ENCODE measurements around the gene SAC3D1. TPM values are rescaled to one million over a fixed set of nuclear protein-coding genes. Genes with fewer than 3 reads are reported as not detected.

The SAC3D1 gene
- total RNA-seq = 5.2 TPM

DNA sequence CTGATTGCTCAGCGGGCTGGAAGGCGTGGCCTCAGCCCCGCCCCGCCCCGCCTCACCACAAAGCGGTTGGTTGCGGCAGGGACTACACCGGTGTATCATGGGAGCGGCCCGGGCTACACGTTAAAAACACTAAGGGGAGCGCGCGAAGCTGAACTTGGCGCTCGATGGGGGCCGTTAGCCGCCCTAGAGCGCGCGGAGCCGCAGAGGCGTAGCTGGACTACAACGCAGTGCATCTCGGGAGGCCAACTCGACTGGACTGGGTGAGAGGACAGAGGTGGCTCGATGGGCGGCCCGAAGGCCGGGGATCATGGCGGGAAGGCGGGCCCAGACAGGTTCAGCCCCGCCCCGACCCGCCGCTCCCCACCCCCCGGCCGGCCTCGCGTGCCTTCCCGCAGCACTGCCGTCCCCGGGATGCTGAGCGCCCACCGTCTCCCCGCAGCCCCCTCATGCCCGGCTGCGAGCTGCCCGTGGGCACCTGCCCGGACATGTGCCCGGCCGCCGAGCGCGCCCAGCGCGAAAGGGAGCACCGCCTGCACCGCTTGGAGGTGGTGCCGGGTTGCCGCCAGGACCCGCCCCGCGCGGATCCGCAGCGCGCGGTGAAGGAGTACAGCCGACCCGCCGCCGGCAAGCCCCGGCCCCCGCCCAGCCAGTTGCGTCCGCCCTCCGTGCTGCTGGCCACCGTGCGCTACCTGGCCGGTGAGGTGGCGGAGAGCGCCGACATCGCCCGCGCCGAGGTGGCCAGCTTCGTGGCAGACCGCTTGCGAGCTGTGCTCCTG lies at the start of gene SAC3D1:
TSS of gene SAC3D1 (plus strand) at position 364 of the 776 bp plus-strand sequence. CDS start at position 447, 83 bp downstream.
- peaks cover 12 to 24% (median 18%) of the 10 kb centered on the region in 3 donors for H3K4me1 ChIP-seq (ENCODE audit: control insufficient read depth in 3 of 3, insufficient read depth in 3 of 3, low read length in 3 of 3)
- peak within 1 kb of the TSS; percentile 77 to 87 (median 81) for H3K9ac ChIP-seq (ENCODE audit: low read depth in 1 of 3, low read length in 3 of 3)
- H3K27me3 ChIP-seq (ENCODE audit: control insufficient read depth in 3 of 3, insufficient read depth in 3 of 3, low read length in 3 of 3) = no peaks in the 10 kb centered on the region
- no peaks in the 10 kb centered on the region for H3K9me3 ChIP-seq (ENCODE audit: control insufficient read depth in 3 of 3, low read length in 3 of 3)
- H3K36me3 ChIP-seq (ENCODE audit: control insufficient read depth in 3 of 3, insufficient read depth in 3 of 3, low read length in 3 of 3) = peaks cover 31 to 33% (median 32%) of the 10 kb centered on the region in 3 donors
- peak within 1 kb of the TSS; percentile 90 for H3K27ac ChIP-seq (ENCODE audit: low read depth, low read length)
- peak within 1 kb of the TSS; percentile 76 to 85 (median 82) for H3K4me3 ChIP-seq (ENCODE audit: low read length in 3 of 3)

DNA sequence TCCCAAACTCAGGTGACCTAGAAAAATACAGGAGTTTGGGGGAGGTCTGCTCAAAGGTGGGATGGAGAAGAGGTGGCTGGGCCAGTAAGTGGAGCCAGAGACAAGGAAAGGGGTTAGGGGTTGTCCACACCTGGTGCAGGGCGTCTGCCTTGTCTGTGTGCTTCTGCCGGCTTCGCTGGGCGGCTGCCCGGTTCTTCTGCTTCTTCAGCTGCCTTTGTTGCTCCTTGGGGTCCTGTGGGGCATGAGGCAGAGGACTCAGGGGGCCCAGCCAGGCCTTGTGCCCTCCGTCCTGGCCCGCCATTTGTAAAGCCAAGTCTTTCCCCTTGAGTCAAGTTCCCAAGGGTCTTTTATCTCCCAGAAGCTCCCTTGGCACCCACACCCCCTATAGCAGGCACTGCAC lies 46.7 kb upstream of the SAC3D1 start:
- H3K27ac ChIP-seq (ENCODE audit: low read depth, low read length) = no peak overlapping the region
- peaks cover 0 to 2% (median 0%) of the 10 kb centered on the region in 3 donors for H3K36me3 ChIP-seq (ENCODE audit: control insufficient read depth in 3 of 3, insufficient read depth in 3 of 3, low read length in 3 of 3)
- H3K9ac ChIP-seq (ENCODE audit: low read depth in 1 of 3, low read length in 3 of 3) = no peak overlapping the region
- peaks cover 22 to 30% (median 23%) of the 10 kb centered on the region in 3 donors for H3K4me1 ChIP-seq (ENCODE audit: control insufficient read depth in 3 of 3, insufficient read depth in 3 of 3, low read length in 3 of 3)
- H3K4me3 ChIP-seq (ENCODE audit: low read length in 3 of 3) = no peak overlapping the region
- H3K27me3 ChIP-seq (ENCODE audit: control insufficient read depth in 3 of 3, insufficient read depth in 3 of 3, low read length in 3 of 3) = no peaks in the 10 kb centered on the region
- no peaks in the 10 kb centered on the region for H3K9me3 ChIP-seq (ENCODE audit: control insufficient read depth in 3 of 3, low read length in 3 of 3)

DNA sequence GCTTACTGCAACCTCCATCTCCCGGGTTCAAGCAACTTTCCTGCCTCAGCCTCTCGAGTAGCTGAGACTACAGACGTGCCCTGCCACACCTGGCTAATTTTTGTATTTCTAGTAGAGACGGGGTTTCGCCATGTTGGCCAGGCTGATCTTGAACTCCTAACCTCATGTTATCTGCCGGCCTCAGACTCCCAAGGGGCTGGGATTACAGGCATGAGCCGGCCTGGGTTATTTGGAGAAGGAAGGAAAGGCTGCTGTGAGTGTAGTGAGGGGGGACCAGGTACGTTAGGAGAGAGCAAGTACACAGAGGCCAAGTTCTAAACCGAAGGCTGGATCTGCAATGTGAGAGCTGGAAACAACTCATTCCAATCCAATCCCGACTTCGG lies 44.7 kb upstream of the SAC3D1 start:
- peaks cover 11 to 19% (median 15%) of the 10 kb centered on the region in 3 donors for H3K4me1 ChIP-seq (ENCODE audit: control insufficient read depth in 3 of 3, insufficient read depth in 3 of 3, low read length in 3 of 3)
- H3K36me3 ChIP-seq (ENCODE audit: control insufficient read depth in 3 of 3, insufficient read depth in 3 of 3, low read length in 3 of 3) = peaks cover 0 to 2% (median 0%) of the 10 kb centered on the region in 3 donors
- H3K9ac ChIP-seq (ENCODE audit: low read depth in 1 of 3, low read length in 3 of 3) = peak overlapping the region; percentile 78 to 84 (median 80)
- no peaks in the 10 kb centered on the region for H3K27me3 ChIP-seq (ENCODE audit: control insufficient read depth in 3 of 3, insufficient read depth in 3 of 3, low read length in 3 of 3)
- H3K9me3 ChIP-seq (ENCODE audit: control insufficient read depth in 3 of 3, low read length in 3 of 3) = no peaks in the 10 kb centered on the region
- peak overlapping the region; percentile 68 for H3K27ac ChIP-seq (ENCODE audit: low read depth, low read length)
- H3K4me3 ChIP-seq (ENCODE audit: low read length in 3 of 3) = peak overlapping the region; percentile 82 to 86 (median 85)

GRCh38 chr11:64996710-64997380 lies 44.2 kb upstream of the SAC3D1 start, which contains the start of gene BATF2:
Gene BATF2, minus strand, starts transcription at chr11:64996971. Its CDS starts 57 bp downstream, at chr11:64996914.
- peaks cover 11 to 19% (median 15%) of the 10 kb centered on the region in 3 donors for H3K4me1 ChIP-seq (ENCODE audit: control insufficient read depth in 3 of 3, insufficient read depth in 3 of 3, low read length in 3 of 3)
- H3K36me3 ChIP-seq (ENCODE audit: control insufficient read depth in 3 of 3, insufficient read depth in 3 of 3, low read length in 3 of 3) = peaks cover 0 to 2% (median 0%) of the 10 kb centered on the region in 3 donors
- H3K9ac ChIP-seq (ENCODE audit: low read depth in 1 of 3, low read length in 3 of 3) = peak within 1 kb of the TSS; percentile 78 to 84 (median 80)

DNA sequence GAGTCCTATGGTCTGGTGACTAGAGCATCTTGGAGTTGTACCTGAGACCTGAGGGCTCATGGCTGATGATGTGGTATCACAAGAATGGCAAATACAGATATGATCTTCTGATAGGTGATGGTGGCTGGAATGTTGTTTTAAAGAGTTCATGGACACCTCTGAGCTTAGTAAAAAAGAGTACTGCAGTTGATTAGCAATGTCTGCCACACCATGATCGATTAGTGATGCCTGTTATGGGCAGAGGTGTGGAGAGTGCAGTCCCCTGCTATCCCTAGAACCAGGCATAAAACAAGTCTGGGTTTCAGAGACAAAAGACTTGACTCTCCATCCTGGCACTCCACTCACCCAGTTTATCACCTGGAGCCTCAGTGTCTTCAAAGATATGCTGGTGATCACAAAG lies 42.9 kb upstream of the SAC3D1 start:
- Histone ChIP-seq H3K27ac (ENCODE audit: low read depth, low read length) (no peak overlapping the region), H3K27me3 (ENCODE audit: control insufficient read depth in 3 of 3, insufficient read depth in 3 of 3, low read length in 3 of 3) (no peaks in the 10 kb centered on the region), H3K9me3 (ENCODE audit: control insufficient read depth in 3 of 3, low read length in 3 of 3) (no peaks in the 10 kb centered on the region), H3K4me3 (ENCODE audit: low read length in 3 of 3) (no peak overlapping the region), H3K4me1 (ENCODE audit: control insufficient read depth in 3 of 3, insufficient read depth in 3 of 3, low read length in 3 of 3) (peaks cover 11 to 19% (median 15%) of the 10 kb centered on the region in 3 donors), H3K9ac (ENCODE audit: low read depth in 1 of 3, low read length in 3 of 3) (no peak overlapping the region), H3K36me3 (ENCODE audit: control insufficient read depth in 3 of 3, insufficient read depth in 3 of 3, low read length in 3 of 3) (peaks cover 0 to 2% (median 0%) of the 10 kb centered on the region in 3 donors)

More at GRCh38 chr11:64996710-64997380, 44.2 kb upstream of the SAC3D1 start, which contains the start of gene BATF2:
- Histone ChIP-seq H3K4me3 (ENCODE audit: low read length in 3 of 3) (peak within 1 kb of the TSS; percentile 82 to 86 (median 85)), H3K9me3 (ENCODE audit: control insufficient read depth in 3 of 3, low read length in 3 of 3) (no peaks in the 10 kb centered on the region), H3K27me3 (ENCODE audit: control insufficient read depth in 3 of 3, insufficient read depth in 3 of 3, low read length in 3 of 3) (no peaks in the 10 kb centered on the region), H3K27ac (ENCODE audit: low read depth, low read length) (peak within 1 kb of the TSS; percentile 68)

- Histone ChIP-seq H3K9ac (ENCODE audit: low read depth in 1 of 3, low read length in 3 of 3) (no peak overlapping the region), H3K27me3 (ENCODE audit: control insufficient read depth in 3 of 3, insufficient read depth in 3 of 3, low read length in 3 of 3) (no peaks in the 10 kb centered on the region), H3K4me3 (ENCODE audit: low read length in 3 of 3) (no peak overlapping the region), H3K36me3 (ENCODE audit: control insufficient read depth in 3 of 3, insufficient read depth in 3 of 3, low read length in 3 of 3) (peaks cover 0 to 2% (median 0%) of the 10 kb centered on the region in 3 donors), H3K27ac (ENCODE audit: low read depth, low read length) (no peak overlapping the region), H3K4me1 (ENCODE audit: control insufficient read depth in 3 of 3, insufficient read depth in 3 of 3, low read length in 3 of 3) (peaks cover 11 to 19% (median 15%) of the 10 kb centered on the region in 3 donors), H3K9me3 (ENCODE audit: control insufficient read depth in 3 of 3, low read length in 3 of 3) (no peaks in the 10 kb centered on the region)
These were observed 42.1 kb upstream of the SAC3D1 start for GRCh38 chr11:64998690-64999431.

GRCh38 chr11:64999478-64999877 lies 41.5 kb upstream of the SAC3D1 start:
- Histone ChIP-seq H3K4me1 (ENCODE audit: control insufficient read depth in 3 of 3, insufficient read depth in 3 of 3, low read length in 3 of 3) (peaks cover 11 to 19% (median 15%) of the 10 kb centered on the region in 3 donors), H3K4me3 (ENCODE audit: low read length in 3 of 3) (no peak overlapping the region), H3K9me3 (ENCODE audit: control insufficient read depth in 3 of 3, low read length in 3 of 3) (no peaks in the 10 kb centered on the region), H3K27ac (ENCODE audit: low read depth, low read length) (no peak overlapping the region), H3K36me3 (ENCODE audit: control insufficient read depth in 3 of 3, insufficient read depth in 3 of 3, low read length in 3 of 3) (no peaks in the 10 kb centered on the region), H3K27me3 (ENCODE audit: control insufficient read depth in 3 of 3, insufficient read depth in 3 of 3, low read length in 3 of 3) (no peaks in the 10 kb centered on the region), H3K9ac (ENCODE audit: low read depth in 1 of 3, low read length in 3 of 3) (no peak overlapping the region)

GRCh38 chr11:65002706-65003105 lies 38.3 kb upstream of the SAC3D1 start:
- no peaks in the 10 kb centered on the region for H3K27me3 ChIP-seq (ENCODE audit: control insufficient read depth in 3 of 3, insufficient read depth in 3 of 3, low read length in 3 of 3)
- H3K9me3 ChIP-seq (ENCODE audit: control insufficient read depth in 3 of 3, low read length in 3 of 3) = no peaks in the 10 kb centered on the region
- H3K27ac ChIP-seq (ENCODE audit: low read depth, low read length) = no peak overlapping the region
- H3K4me3 ChIP-seq (ENCODE audit: low read length in 3 of 3) = no peak overlapping the region
- H3K9ac ChIP-seq (ENCODE audit: low read depth in 1 of 3, low read length in 3 of 3) = no peak overlapping the region
- H3K36me3 ChIP-seq (ENCODE audit: control insufficient read depth in 3 of 3, insufficient read depth in 3 of 3, low read length in 3 of 3) = no peaks in the 10 kb centered on the region
- no peaks in the 10 kb centered on the region for H3K4me1 ChIP-seq (ENCODE audit: control insufficient read depth in 3 of 3, insufficient read depth in 3 of 3, low read length in 3 of 3)

- no peak overlapping the region for H3K27ac ChIP-seq (ENCODE audit: low read depth, low read length)
- no peak overlapping the region for H3K4me3 ChIP-seq (ENCODE audit: low read length in 3 of 3)
These were observed 37.7 kb upstream of the SAC3D1 start for GRCh38 chr11:65003282-65003681.

More at GRCh38 chr11:65003282-65003681, 37.7 kb upstream of the SAC3D1 start:
- Histone ChIP-seq H3K9ac (ENCODE audit: low read depth in 1 of 3, low read length in 3 of 3) (no peak overlapping the region), H3K4me1 (ENCODE audit: control insufficient read depth in 3 of 3, insufficient read depth in 3 of 3, low read length in 3 of 3) (no peaks in the 10 kb centered on the region), H3K9me3 (ENCODE audit: control insufficient read depth in 3 of 3, low read length in 3 of 3) (no peaks in the 10 kb centered on the region), H3K36me3 (ENCODE audit: control insufficient read depth in 3 of 3, insufficient read depth in 3 of 3, low read length in 3 of 3) (no peaks in the 10 kb centered on the region), H3K27me3 (ENCODE audit: control insufficient read depth in 3 of 3, insufficient read depth in 3 of 3, low read length in 3 of 3) (no peaks in the 10 kb centered on the region)

All from skeletal muscle tissue (tissue), 4 donors.